H9 (cell line): ENCODE data around the gene ADAM22. TPM values are rescaled to one million over a fixed set of nuclear protein-coding genes. Genes with fewer than 3 reads are reported as not detected.

ENCODE experiments used
- DNase-seq: peaks from one replicate; pipeline ENCODE4 v3.0.0-alpha.2; 2017
- H2AFZ ChIP-seq: one replicate; pipeline ENCODE4 v1.6.1; 2013; ENCODE audit warnings: mild to moderate bottlenecking, low read length, control low read depth, moderate library complexity
- H2AK5ac ChIP-seq: 2 replicates; pipeline ENCODE4 v1.6.1; 2013; ENCODE audit warnings: low read length, control low read depth, mixed read lengths; ENCODE audit not compliant: insufficient read length
- H2BK120ac ChIP-seq: one replicate; pipeline ENCODE4 v1.6.1; 2013; ENCODE audit warnings: low read depth, mild to moderate bottlenecking, low read length, control low read depth, inconsistent platforms; ENCODE audit not compliant: poor library complexity, severe bottlenecking
- H2BK12ac ChIP-seq: 2 replicates; pipeline ENCODE4 v1.6.1; 2013; ENCODE audit warnings: low read length, control low read depth, mixed read lengths, low read depth; ENCODE audit not compliant: insufficient read length
- H2BK15ac ChIP-seq: 2 replicates; pipeline ENCODE4 v1.6.1; 2013; ENCODE audit warnings: low read depth, low read length, control low read depth
- H2BK20ac ChIP-seq: one replicate; pipeline ENCODE4 v1.6.1; 2013; ENCODE audit warnings: low read depth, mild to moderate bottlenecking, low read length, control low read depth, inconsistent platforms; ENCODE audit not compliant: poor library complexity, severe bottlenecking
- H2BK5ac ChIP-seq: 2 replicates; pipeline ENCODE4 v1.6.1; 2013; ENCODE audit warnings: low read length, control low read depth, mixed read lengths; ENCODE audit not compliant: insufficient read length
- H3K14ac ChIP-seq: 2 replicates; pipeline ENCODE4 v1.6.1; 2013; ENCODE audit warnings: low read length, control low read depth; ENCODE audit not compliant: insufficient read depth
- H3K18ac ChIP-seq: 2 replicates; pipeline ENCODE4 v1.6.1; 2013; ENCODE audit warnings: low read depth, mild to moderate bottlenecking, mixed read lengths, low read length, control low read depth; ENCODE audit not compliant: insufficient read length
- H3K23ac ChIP-seq: 2 replicates; pipeline ENCODE4 v1.6.1; 2013; ENCODE audit warnings: low read length, control low read depth, mixed read lengths, low read depth; ENCODE audit not compliant: insufficient read length
- H3K23me2 ChIP-seq: 2 replicates; pipeline ENCODE4 v1.6.1; 2013; ENCODE audit warnings: low read depth, mild to moderate bottlenecking, mixed read lengths, low read length, control low read depth; ENCODE audit not compliant: insufficient read length, poor library complexity, severe bottlenecking
- H3K27ac ChIP-seq: 2 replicates; pipeline ENCODE4 v1.5.1; 2013; ENCODE audit warnings: low read length, control low read depth, mixed read lengths, low read depth; ENCODE audit not compliant: insufficient read length
- H3K27me3 ChIP-seq: 2 replicates; pipeline ENCODE4 v1.6.1; 2013; ENCODE audit warnings: low read length, control low read depth, inconsistent platforms; ENCODE audit not compliant: insufficient read depth
- H3K4ac ChIP-seq: 2 replicates; pipeline ENCODE4 v1.6.1; 2013; ENCODE audit warnings: low read depth, mild to moderate bottlenecking, control low read depth, inconsistent platforms, low read length, moderate library complexity
- H3K4me1 ChIP-seq: 2 replicates; pipeline ENCODE4 v1.6.1; 2013; ENCODE audit warnings: low read length, control low read depth, inconsistent platforms; ENCODE audit not compliant: insufficient read depth
- H3K4me2 ChIP-seq: 2 replicates; pipeline ENCODE4 v1.6.1; 2013; ENCODE audit warnings: low read length, control low read depth, mixed read lengths; ENCODE audit not compliant: insufficient read length, insufficient read depth
- H3K56ac ChIP-seq: 2 replicates; pipeline ENCODE4 v1.6.1; 2013; ENCODE audit warnings: low read depth, mild to moderate bottlenecking, mixed read lengths, low read length, control low read depth; ENCODE audit not compliant: insufficient read length
- H3K79me1 ChIP-seq: 2 replicates; pipeline ENCODE4 v1.6.1; 2013; ENCODE audit warnings: low read depth, mild to moderate bottlenecking, moderate library complexity, low read length, control low read depth, inconsistent platforms; ENCODE audit not compliant: insufficient read depth, poor library complexity, severe bottlenecking
- H3K79me2 ChIP-seq: 2 replicates; pipeline ENCODE4 v1.6.1; 2013; ENCODE audit warnings: low read length, control low read depth, inconsistent platforms; ENCODE audit not compliant: insufficient read depth
- H3K9ac ChIP-seq: 2 replicates; pipeline ENCODE4 v1.6.1; 2013; ENCODE audit warnings: low read length, control low read depth, mixed read lengths; ENCODE audit not compliant: insufficient read length; ENCODE audit errors: extremely low read depth
- H3K9me3 ChIP-seq: one replicate; pipeline ENCODE4 v1.6.1; 2013; ENCODE audit warnings: low read depth, low read length, inconsistent platforms; ENCODE audit not compliant: control insufficient read depth
- H3T11ph ChIP-seq: one replicate; pipeline ENCODE4 v1.6.1; 2013; ENCODE audit warnings: mild to moderate bottlenecking, low read length, control low read depth, inconsistent platforms
- H4K20me1 ChIP-seq: one replicate; pipeline ENCODE4 v1.6.1; 2013; ENCODE audit not compliant: control insufficient read depth, insufficient read length, insufficient read depth
- H4K5ac ChIP-seq: 2 replicates; pipeline ENCODE4 v1.6.1; 2013; ENCODE audit warnings: low read depth, mild to moderate bottlenecking, mixed read lengths, low read length, control low read depth; ENCODE audit not compliant: insufficient read length
- H4K8ac ChIP-seq: replicated peaks from 2 replicates; pipeline ENCODE4 v1.6.1; 2013; ENCODE audit warnings: low read length, control low read depth, mixed read lengths, low read depth; ENCODE audit not compliant: insufficient read length
- H4K91ac ChIP-seq: 2 replicates; pipeline ENCODE4 v1.6.1; 2013; ENCODE audit warnings: low read depth, mild to moderate bottlenecking, moderate library complexity, mixed read lengths, low read length, control low read depth; ENCODE audit not compliant: insufficient read length
- H3K27ac Mint-ChIP-seq, 3 experiments: 2 replicates in 2 of 3; 3 replicates in 1 of 3; pipeline ENCODE4 v1.8.0; 2020 to 2021; ENCODE audit warnings: mixed read lengths in 3 of 3, mild to moderate bottlenecking in 1 of 3, moderate library complexity in 1 of 3
- H3K27me3 Mint-ChIP-seq: 2 replicates; pipeline ENCODE4 v1.8.0; 2021; ENCODE audit warnings: low read depth, mild to moderate bottlenecking, moderate library complexity, mixed read lengths
- H3K36me3 Mint-ChIP-seq, 3 experiments: 2 replicates in 2 of 3; 3 replicates in 1 of 3; pipeline ENCODE4 v1.8.0; 2020 to 2021; ENCODE audit warnings: low read depth in 3 of 3, mixed read lengths in 3 of 3; ENCODE audit not compliant: insufficient read depth in 1 of 3
- H3K4me1 Mint-ChIP-seq, 2 experiments: 2 replicates each; pipeline ENCODE4 v1.8.0; 2020; ENCODE audit warnings: mixed read lengths in 2 of 2
- H3K4me3 Mint-ChIP-seq, 2 experiments: 2 replicates in 1 of 2; 3 replicates in 1 of 2; pipeline ENCODE4 v1.8.0; 2020 to 2021; ENCODE audit warnings: mild to moderate bottlenecking in 2 of 2, mixed read lengths in 2 of 2, moderate library complexity in 1 of 2
- H3K9me3 Mint-ChIP-seq, 2 experiments: 2 replicates in 1 of 2; 3 replicates in 1 of 2; pipeline ENCODE4 v1.8.0; 2020; ENCODE audit warnings: mild to moderate bottlenecking in 2 of 2, mixed read lengths in 2 of 2, moderate library complexity in 1 of 2
- total RNA-seq: library from RNA; stranded (reverse); gene quantifications from 2 replicates; pipeline ENCODE4 v1.2.1, GENCODE V29; 2021
- TF ChIP-seq, protein P1 (sequence below): fragments of 200-600 bp; sonication (generic); conservative IDR thresholded peaks from 3 replicates; pipeline ENCODE4 v1.8.0; 2021; ENCODE audit warnings: antibody characterized with exemption, mild to moderate bottlenecking

ADAM22 gene
- total RNA-seq, 1 experiment from 2014 or later, result 8.7 TPM

DNA sequence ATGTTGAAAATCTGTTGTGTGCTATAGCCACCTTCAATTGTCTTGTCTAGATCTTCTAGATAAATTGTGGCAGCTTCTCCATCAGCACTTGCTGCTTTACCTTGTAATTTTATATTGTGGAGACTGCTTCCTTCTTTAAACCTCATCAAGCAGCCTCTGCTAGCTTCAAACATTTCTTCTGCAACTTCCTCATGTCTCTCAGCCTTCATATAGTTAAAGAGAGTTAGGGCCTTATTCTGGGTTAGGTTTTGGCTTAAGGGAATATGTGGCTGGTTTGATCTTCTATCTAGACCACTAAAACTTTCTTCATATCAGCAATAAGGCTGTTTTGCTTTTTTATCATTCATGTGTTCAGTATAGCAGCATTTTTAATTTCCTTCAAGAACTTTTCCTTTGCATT lies 128.2 kb downstream of the ADAM22 start:
- Mint-ChIP-seq H3K27ac (no peak overlapping the region), H3K27me3 (no peaks in the 10 kb centered on the region), H3K9me3 (peaks cover 0 to 2% of the 10 kb centered on the region in 2 experiments; a peak in 2 of 5 replicates), H3K36me3 (peaks cover 0 to 6% (median 2%) of the 10 kb centered on the region in 3 experiments; a peak in 4 of 7 replicates), H3K4me3 (no peak overlapping the region), H3K4me1 (0 out of 4 replicates have a peak, but pooled peaks cover 3 to 5% of the 10 kb centered on the region in 2 experiments)
- Histone ChIP-seq H3K4me2 (no peak overlapping the region), H4K91ac (no peak overlapping the region), H3K27me3 (no peaks in the 10 kb centered on the region), H3K23ac (no peak overlapping the region), H3T11ph (no peak overlapping the region), H3K4me1 (no peaks in the 10 kb centered on the region; the same call in 1 of the 2 replicates), H2AFZ (no peak overlapping the region), H4K8ac (no peak overlapping the region), H3K79me1 (no peaks in the 10 kb centered on the region), H3K79me2 (no peaks in the 10 kb centered on the region), H3K9me3 (no peaks in the 10 kb centered on the region), H2BK5ac (no peak overlapping the region), H2AK5ac (no peak overlapping the region), H2BK20ac (no peak overlapping the region), H3K18ac (no peak overlapping the region), H2BK15ac (no peak overlapping the region), H3K23me2 (no peaks in the 10 kb centered on the region), H4K20me1 (no peaks in the 10 kb centered on the region), H3K4ac (no peak overlapping the region), H3K14ac (no peak overlapping the region), H2BK12ac (no peak overlapping the region), H2BK120ac (no peak overlapping the region), H4K5ac (no peak overlapping the region), H3K56ac (no peak overlapping the region), H3K27ac (no peak overlapping the region), H3K9ac (no peak overlapping the region)
- TF ChIP-seq, protein P1, sequence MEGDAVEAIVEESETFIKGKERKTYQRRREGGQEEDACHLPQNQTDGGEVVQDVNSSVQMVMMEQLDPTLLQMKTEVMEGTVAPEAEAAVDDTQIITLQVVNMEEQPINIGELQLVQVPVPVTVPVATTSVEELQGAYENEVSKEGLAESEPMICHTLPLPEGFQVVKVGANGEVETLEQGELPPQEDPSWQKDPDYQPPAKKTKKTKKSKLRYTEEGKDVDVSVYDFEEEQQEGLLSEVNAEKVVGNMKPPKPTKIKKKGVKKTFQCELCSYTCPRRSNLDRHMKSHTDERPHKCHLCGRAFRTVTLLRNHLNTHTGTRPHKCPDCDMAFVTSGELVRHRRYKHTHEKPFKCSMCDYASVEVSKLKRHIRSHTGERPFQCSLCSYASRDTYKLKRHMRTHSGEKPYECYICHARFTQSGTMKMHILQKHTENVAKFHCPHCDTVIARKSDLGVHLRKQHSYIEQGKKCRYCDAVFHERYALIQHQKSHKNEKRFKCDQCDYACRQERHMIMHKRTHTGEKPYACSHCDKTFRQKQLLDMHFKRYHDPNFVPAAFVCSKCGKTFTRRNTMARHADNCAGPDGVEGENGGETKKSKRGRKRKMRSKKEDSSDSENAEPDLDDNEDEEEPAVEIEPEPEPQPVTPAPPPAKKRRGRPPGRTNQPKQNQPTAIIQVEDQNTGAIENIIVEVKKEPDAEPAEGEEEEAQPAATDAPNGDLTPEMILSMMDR, result no peak
- DNase-seq, result no peak
